Measurements from ENCODE around the gene ZGLP1. TPM values are rescaled to one million over a fixed set of nuclear protein-coding genes. Genes with fewer than 3 reads are reported as not detected.

The ZGLP1 gene
- total RNA-seq, 3 donors from 2014 or later (not counting 1 experiment from before 2014, with no cell fraction given): 1.4 to 2.2 (median 1.9) TPM

DNA sequence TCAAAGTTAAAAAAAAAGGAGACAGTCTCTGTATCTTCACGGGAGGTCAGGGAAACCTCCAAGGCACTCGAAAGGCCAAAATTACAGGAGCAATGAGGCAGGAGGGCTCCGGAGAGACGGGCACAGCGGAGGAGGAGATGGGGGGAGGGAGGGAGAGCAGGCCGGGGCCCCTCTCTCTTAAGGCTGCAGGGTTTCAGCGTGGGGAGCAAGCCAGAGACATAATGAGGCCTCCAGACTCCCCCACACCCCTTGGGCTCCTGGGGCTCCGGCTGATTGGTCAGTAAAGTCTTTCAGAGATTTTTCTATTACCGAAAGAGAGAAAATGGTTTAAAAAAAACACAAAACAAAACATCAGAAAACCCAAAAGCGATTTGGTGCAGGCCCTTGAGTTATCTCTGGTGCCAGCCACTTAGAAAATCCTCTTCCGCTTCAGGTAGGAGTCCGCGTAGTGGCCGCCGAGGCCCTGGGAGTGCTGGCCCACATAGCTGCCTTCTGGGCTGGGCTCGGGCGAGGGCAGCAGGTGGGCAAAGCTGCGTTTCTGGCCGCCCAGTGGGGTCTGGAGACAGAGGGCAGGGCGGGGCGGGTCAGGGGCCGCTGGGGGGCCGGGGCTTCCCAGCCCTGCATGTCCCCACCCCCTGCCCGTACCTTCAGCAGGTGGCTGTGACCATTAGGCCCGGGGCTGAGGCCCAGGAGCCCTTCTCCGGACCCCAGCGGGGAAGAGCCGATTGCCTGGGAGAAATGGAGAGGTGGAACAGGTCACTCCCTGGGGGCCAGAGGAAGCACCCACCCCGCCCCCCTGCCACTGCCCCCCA, 7.6 kb upstream of the ZGLP1 start:
- H3K36me3 ChIP-seq (ENCODE audit: control insufficient read depth, insufficient read depth, low read length): peaks cover 44% of the 10 kb centered on the region
- peaks cover 12% of the 10 kb centered on the region for H3K4me1 ChIP-seq (ENCODE audit: control insufficient read depth, insufficient read depth, low read length)
- H3K27me3 Mint-ChIP-seq (ENCODE audit: low read depth in 2 of 2): no peaks in the 10 kb centered on the region
- no peak for ATAC-seq
- no peaks in the 10 kb centered on the region for H3K27me3 ChIP-seq (ENCODE audit: control insufficient read depth, insufficient read depth, low read length)
- H3K36me3 Mint-ChIP-seq: no peaks in the 10 kb centered on the region
- no peak overlapping the region for H3K27ac ChIP-seq (ENCODE audit: low read length)
- peak in 1 of 2 donors; percentile 4 for DNase-seq
- WGBS (ENCODE audit: insufficient coverage): 91% methylated on average over 29 of the region's 29 CpGs
- H3K4me1 Mint-ChIP-seq: peaks cover 6 to 36% of the 10 kb centered on the region in 2 donors
- no peaks in the 10 kb centered on the region for H3K9me3 ChIP-seq (ENCODE audit: control insufficient read depth, insufficient read depth, low read length)
- H3K4me3 ChIP-seq (ENCODE audit: low read length): no peak overlapping the region
- intact Hi-C loops (cut with micrococcal nuclease): no loop called here
- TF ChIP-seq, protein P1, sequence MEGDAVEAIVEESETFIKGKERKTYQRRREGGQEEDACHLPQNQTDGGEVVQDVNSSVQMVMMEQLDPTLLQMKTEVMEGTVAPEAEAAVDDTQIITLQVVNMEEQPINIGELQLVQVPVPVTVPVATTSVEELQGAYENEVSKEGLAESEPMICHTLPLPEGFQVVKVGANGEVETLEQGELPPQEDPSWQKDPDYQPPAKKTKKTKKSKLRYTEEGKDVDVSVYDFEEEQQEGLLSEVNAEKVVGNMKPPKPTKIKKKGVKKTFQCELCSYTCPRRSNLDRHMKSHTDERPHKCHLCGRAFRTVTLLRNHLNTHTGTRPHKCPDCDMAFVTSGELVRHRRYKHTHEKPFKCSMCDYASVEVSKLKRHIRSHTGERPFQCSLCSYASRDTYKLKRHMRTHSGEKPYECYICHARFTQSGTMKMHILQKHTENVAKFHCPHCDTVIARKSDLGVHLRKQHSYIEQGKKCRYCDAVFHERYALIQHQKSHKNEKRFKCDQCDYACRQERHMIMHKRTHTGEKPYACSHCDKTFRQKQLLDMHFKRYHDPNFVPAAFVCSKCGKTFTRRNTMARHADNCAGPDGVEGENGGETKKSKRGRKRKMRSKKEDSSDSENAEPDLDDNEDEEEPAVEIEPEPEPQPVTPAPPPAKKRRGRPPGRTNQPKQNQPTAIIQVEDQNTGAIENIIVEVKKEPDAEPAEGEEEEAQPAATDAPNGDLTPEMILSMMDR (IDR thresholded peaks at IDR 0.05): no peak
- H3K27ac Mint-ChIP-seq: peak overlapping the region in 1 of 2 donors; percentile 91
- H3K4me3 Mint-ChIP-seq: no peak overlapping the region
- H3K9me3 Mint-ChIP-seq: no peaks in the 10 kb centered on the region

DNA sequence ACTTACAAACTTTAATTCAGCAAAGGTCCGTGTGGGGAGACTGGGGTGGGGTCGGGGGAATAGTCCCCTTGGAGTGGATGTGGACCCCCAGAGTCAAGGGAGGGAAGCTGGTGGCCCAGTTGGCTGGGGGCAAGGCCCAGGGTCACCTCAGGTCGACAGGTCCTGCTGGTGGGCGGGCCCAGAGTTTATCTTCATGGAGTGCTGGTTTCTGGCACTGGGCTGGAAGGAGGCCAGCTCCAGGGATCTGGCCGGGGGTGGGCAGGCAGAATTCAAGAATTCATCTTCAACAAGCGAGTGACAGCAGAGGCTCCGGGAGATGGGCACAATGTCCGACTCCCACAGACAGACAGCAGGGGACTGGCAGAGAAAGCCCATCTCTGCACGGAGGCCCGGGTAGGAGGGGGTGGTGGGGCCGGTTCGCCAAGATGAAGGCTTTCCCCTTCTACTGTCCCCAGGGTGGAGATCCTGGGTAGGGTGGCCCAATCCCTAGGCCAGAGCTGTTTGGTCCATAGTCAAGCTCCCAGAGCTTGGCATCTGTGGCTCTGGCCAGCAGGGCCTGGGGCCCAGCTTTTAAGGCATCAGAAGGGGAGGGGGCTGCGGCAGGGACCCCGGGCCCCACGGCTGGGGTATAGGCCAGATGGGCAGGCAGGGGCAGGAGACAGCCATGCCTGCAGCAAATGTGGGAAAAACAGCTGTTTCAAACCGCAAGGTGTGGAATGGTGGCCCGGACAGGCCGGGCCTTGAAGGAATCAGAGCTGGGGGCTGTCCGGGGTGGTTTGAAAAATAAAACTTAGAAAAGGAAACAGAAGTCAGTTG, 6.8 kb upstream of the ZGLP1 start:
- Histone ChIP-seq H3K27me3 (ENCODE audit: control insufficient read depth, insufficient read depth, low read length) (no peaks in the 10 kb centered on the region), H3K27ac (ENCODE audit: low read length) (peak overlapping the region; percentile 19), H3K36me3 (ENCODE audit: control insufficient read depth, insufficient read depth, low read length) (peaks cover 36% of the 10 kb centered on the region), H3K4me1 (ENCODE audit: control insufficient read depth, insufficient read depth, low read length) (peaks cover 12% of the 10 kb centered on the region), H3K4me3 (ENCODE audit: low read length) (no peak overlapping the region), H3K9me3 (ENCODE audit: control insufficient read depth, insufficient read depth, low read length) (no peaks in the 10 kb centered on the region)
- peak in 1 of 3 donors; percentile 3 for ATAC-seq
- DNase-seq: no peak
- WGBS (ENCODE audit: insufficient coverage): 88% methylated on average over 16 of the region's 19 CpGs
- Mint-ChIP-seq H3K4me1 (peaks cover 6 to 31% of the 10 kb centered on the region in 2 donors), H3K27ac (peak overlapping the region; percentile 90 to 91), H3K9me3 (no peaks in the 10 kb centered on the region), H3K27me3 (ENCODE audit: low read depth in 2 of 2) (no peaks in the 10 kb centered on the region), H3K4me3 (peak overlapping the region; percentile 83), H3K36me3 (no peaks in the 10 kb centered on the region)
- TF ChIP-seq, protein P1 (IDR thresholded peaks at IDR 0.05): no peak
- intact Hi-C loops (cut with micrococcal nuclease): no loop called here

DNA sequence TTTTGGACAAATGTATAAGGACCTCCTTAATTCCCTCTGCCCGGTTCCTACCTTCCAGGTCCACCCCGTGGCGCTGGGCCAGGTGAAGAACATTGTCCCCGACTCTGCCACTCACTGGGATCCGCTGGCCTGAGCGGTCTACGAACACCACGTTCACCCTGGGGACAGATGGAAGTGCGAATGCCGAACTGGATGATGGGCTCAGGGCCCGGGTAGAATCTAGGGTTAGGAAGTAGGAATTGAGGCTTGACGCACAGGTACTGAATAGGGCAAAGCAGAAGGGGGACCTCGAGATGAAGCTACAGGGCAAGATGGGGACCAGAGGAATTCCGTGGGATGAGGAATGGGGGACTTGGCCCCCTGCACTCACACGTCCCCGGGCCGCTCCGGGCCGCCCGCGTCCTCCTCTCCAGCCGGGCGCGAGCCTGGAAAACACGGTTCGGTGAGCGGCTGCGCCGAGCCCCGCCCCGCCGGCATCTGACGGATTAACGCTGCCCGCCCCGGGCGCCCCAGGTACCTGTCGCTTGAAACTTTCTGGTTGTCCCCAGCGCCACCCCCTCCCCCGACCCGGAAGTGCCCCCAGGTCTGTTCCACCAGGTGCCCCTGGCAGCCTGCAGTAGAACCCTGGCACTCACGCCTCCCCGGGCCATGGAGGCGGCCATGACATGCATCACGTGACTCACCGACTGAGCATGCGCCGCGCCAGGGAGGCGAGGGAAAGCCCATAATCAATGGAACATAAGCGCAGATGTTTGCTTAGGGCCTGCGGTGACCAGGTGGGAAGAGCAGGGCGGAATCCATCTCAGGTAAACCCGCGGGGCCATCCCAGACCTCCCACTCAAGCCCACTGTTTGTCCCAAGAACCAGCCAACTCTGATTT, 6.0 kb upstream of the ZGLP1 start, which contains the start of gene FDX2:
TSS of gene FDX2 (minus strand) at position 681 of the 880 bp plus-strand sequence. CDS start at position 662, 19 bp downstream.
- Histone ChIP-seq H3K36me3 (ENCODE audit: control insufficient read depth, insufficient read depth, low read length) (peaks cover 28% of the 10 kb centered on the region), H3K4me3 (ENCODE audit: low read length) (peak within 1 kb of the TSS; percentile 79), H3K9me3 (ENCODE audit: control insufficient read depth, insufficient read depth, low read length) (no peaks in the 10 kb centered on the region), H3K4me1 (ENCODE audit: control insufficient read depth, insufficient read depth, low read length) (peaks cover 12% of the 10 kb centered on the region), H3K27me3 (ENCODE audit: control insufficient read depth, insufficient read depth, low read length) (no peaks in the 10 kb centered on the region), H3K27ac (ENCODE audit: low read length) (peak within 1 kb of the TSS; percentile 19)
- no peaks in the 10 kb centered on the region for H3K9me3 Mint-ChIP-seq
- peak within 1 kb of the TSS; percentile 83 for H3K4me3 Mint-ChIP-seq
- ATAC-seq: peak; percentile 79 to 93 (median 89)
- H3K4me1 Mint-ChIP-seq: peaks cover 6 to 31% of the 10 kb centered on the region in 2 donors
- intact Hi-C loops (cut with micrococcal nuclease): no loop called here
- H3K27ac Mint-ChIP-seq: peak within 1 kb of the TSS; percentile 90 to 91
- 2% methylated on average over 55 of the region's 55 CpGs for WGBS (ENCODE audit: insufficient coverage)
- TF ChIP-seq, protein P1 (IDR thresholded peaks at IDR 0.05): no peak
- no peaks in the 10 kb centered on the region for H3K27me3 Mint-ChIP-seq (ENCODE audit: low read depth in 2 of 2)
- no peaks in the 10 kb centered on the region for H3K36me3 Mint-ChIP-seq
- peak; percentile 76 to 96 for DNase-seq

Data from natural killer cell (primary cell).